ENCODE data around the gene PKNOX2.

- TF ChIP-seq POLR2AphosphoS5 (IDR thresholded peaks at IDR 0.05; ENCODE audit: low read depth, low read length) (no peak), POLR2A (IDR thresholded peaks at IDR 0.05; ENCODE audit: low read depth, low read length) (no peak)
Measured at GRCh38 chr11:125173556-125173955, 9.0 kb downstream of the PKNOX2 start.

Measured in GM12892 (cell line).